ENCODE measurements around the gene SGMS2.
"Not testable (repeated sequence)": the region's sequence is repeated elsewhere in the genome, so short reads cannot be mapped to it uniquely, and the experiment has no call there.

The SGMS2 gene

GRCh38 chr4:107900067-107900466, 75.3 kb downstream of the SGMS2 start:
- H3K9me3 ChIP-seq (ENCODE audit: control insufficient read depth, insufficient read depth, low read length): no peaks in the 10 kb centered on the region; the same call in 1 of the 2 replicates
- H3K4me1 ChIP-seq (ENCODE audit: insufficient read depth, low read length): no peaks in the 10 kb centered on the region; the same call in 1 of the 2 replicates
- no peaks in the 10 kb centered on the region for H3K36me3 ChIP-seq (ENCODE audit: insufficient read depth, low read length)
- H3K9ac ChIP-seq (ENCODE audit: low read depth, low read length): no peak overlapping the region

GRCh38 chr4:107900508-107900907, 75.8 kb downstream of the SGMS2 start:
- Histone ChIP-seq H3K9me3 (ENCODE audit: control insufficient read depth, insufficient read depth, low read length) (no peaks in the 10 kb centered on the region; the same call in 1 of the 2 replicates), H3K9ac (ENCODE audit: low read depth, low read length) (no peak overlapping the region), H3K36me3 (ENCODE audit: insufficient read depth, low read length) (no peaks in the 10 kb centered on the region), H3K4me1 (ENCODE audit: insufficient read depth, low read length) (no peaks in the 10 kb centered on the region; the same call in 1 of the 2 replicates)

- Histone ChIP-seq H3K36me3 (ENCODE audit: insufficient read depth, low read length) (no peaks in the 10 kb centered on the region), H3K4me1 (ENCODE audit: insufficient read depth, low read length) (peaks cover 4% of the 10 kb centered on the region; the same call in 1 of the 2 replicates), H3K9me3 (ENCODE audit: control insufficient read depth, insufficient read depth, low read length) (no peaks in the 10 kb centered on the region; the same call in 1 of the 2 replicates), H3K9ac (ENCODE audit: low read depth, low read length) (no peak overlapping the region)
These were observed 76.6 kb downstream of the SGMS2 start for GRCh38 chr4:107901213-107901934.

GRCh38 chr4:107902715-107903114, 78.0 kb downstream of the SGMS2 start:
- peaks cover 5% of the 10 kb centered on the region; the same call in 1 of the 2 replicates for H3K4me1 ChIP-seq (ENCODE audit: insufficient read depth, low read length)
- H3K9me3 ChIP-seq (ENCODE audit: control insufficient read depth, insufficient read depth, low read length): no peaks in the 10 kb centered on the region; the same call in 1 of the 2 replicates
- no peak overlapping the region for H3K9ac ChIP-seq (ENCODE audit: low read depth, low read length)
- no peaks in the 10 kb centered on the region for H3K36me3 ChIP-seq (ENCODE audit: insufficient read depth, low read length)

- H3K9ac ChIP-seq (ENCODE audit: low read depth, low read length); H3K4me1 ChIP-seq (ENCODE audit: insufficient read depth, low read length); H3K9me3 ChIP-seq (ENCODE audit: control insufficient read depth, insufficient read depth, low read length); H3K36me3 ChIP-seq (ENCODE audit: insufficient read depth, low read length): not testable (repeated sequence)
These were observed 80.3 kb downstream of the SGMS2 start for GRCh38 chr4:107905082-107905481.

GRCh38 chr4:107906458-107907100, 81.8 kb downstream of the SGMS2 start:
- Histone ChIP-seq H3K9ac (ENCODE audit: low read depth, low read length) (no peak overlapping the region), H3K4me1 (ENCODE audit: insufficient read depth, low read length) (peaks cover 5% of the 10 kb centered on the region; the same call in 1 of the 2 replicates), H3K36me3 (ENCODE audit: insufficient read depth, low read length) (no peaks in the 10 kb centered on the region), H3K9me3 (ENCODE audit: control insufficient read depth, insufficient read depth, low read length) (no peaks in the 10 kb centered on the region; the same call in 1 of the 2 replicates)

GRCh38 chr4:107908377-107908776, 83.6 kb downstream of the SGMS2 start:
- Histone ChIP-seq H3K4me1 (ENCODE audit: insufficient read depth, low read length) (peaks cover 5% of the 10 kb centered on the region; the same call in 1 of the 2 replicates), H3K9ac (ENCODE audit: low read depth, low read length) (no peak overlapping the region), H3K9me3 (ENCODE audit: control insufficient read depth, insufficient read depth, low read length) (no peaks in the 10 kb centered on the region; the same call in 1 of the 2 replicates), H3K36me3 (ENCODE audit: insufficient read depth, low read length) (no peaks in the 10 kb centered on the region)

- H3K9ac ChIP-seq (ENCODE audit: low read depth, low read length): no peak overlapping the region
- H3K36me3 ChIP-seq (ENCODE audit: insufficient read depth, low read length): no peaks in the 10 kb centered on the region
- H3K4me1 ChIP-seq (ENCODE audit: insufficient read depth, low read length): no peaks in the 10 kb centered on the region; the same call in 1 of the 2 replicates
- no peaks in the 10 kb centered on the region for H3K9me3 ChIP-seq (ENCODE audit: control insufficient read depth, insufficient read depth, low read length)
These were observed 88.7 kb downstream of the SGMS2 start for GRCh38 chr4:107913283-107913899.

GRCh38 chr4:107915220-107915619, 90.5 kb downstream of the SGMS2 start:
- H3K4me1 ChIP-seq (ENCODE audit: insufficient read depth, low read length): no peaks in the 10 kb centered on the region; the same call in 1 of the 2 replicates
- no peaks in the 10 kb centered on the region for H3K9me3 ChIP-seq (ENCODE audit: control insufficient read depth, insufficient read depth, low read length)
- no peaks in the 10 kb centered on the region for H3K36me3 ChIP-seq (ENCODE audit: insufficient read depth, low read length)
- no peak overlapping the region for H3K9ac ChIP-seq (ENCODE audit: low read depth, low read length)

GRCh38 chr4:107916623-107917022, 91.9 kb downstream of the SGMS2 start:
- Histone ChIP-seq H3K9ac (ENCODE audit: low read depth, low read length) (no peak overlapping the region), H3K36me3 (ENCODE audit: insufficient read depth, low read length) (no peaks in the 10 kb centered on the region), H3K9me3 (ENCODE audit: control insufficient read depth, insufficient read depth, low read length) (no peaks in the 10 kb centered on the region), H3K4me1 (ENCODE audit: insufficient read depth, low read length) (no peaks in the 10 kb centered on the region; the same call in 1 of the 2 replicates)

- Histone ChIP-seq H3K4me1 (ENCODE audit: insufficient read depth, low read length) (no peaks in the 10 kb centered on the region; the same call in 1 of the 2 replicates), H3K9ac (ENCODE audit: low read depth, low read length) (no peak overlapping the region), H3K9me3 (ENCODE audit: control insufficient read depth, insufficient read depth, low read length) (no peaks in the 10 kb centered on the region), H3K36me3 (ENCODE audit: insufficient read depth, low read length) (no peaks in the 10 kb centered on the region)
These were observed 92.8 kb downstream of the SGMS2 start for GRCh38 chr4:107917500-107917899.

GRCh38 chr4:107922486-107923473, 98.0 kb downstream of the SGMS2 start:
- Histone ChIP-seq H3K9me3 (ENCODE audit: control insufficient read depth, insufficient read depth, low read length) (no peaks in the 10 kb centered on the region), H3K9ac (ENCODE audit: low read depth, low read length) (no peak overlapping the region), H3K36me3 (ENCODE audit: insufficient read depth, low read length) (no peaks in the 10 kb centered on the region), H3K4me1 (ENCODE audit: insufficient read depth, low read length) (no peaks in the 10 kb centered on the region)

GRCh38 chr4:107925713-107926112, 101.0 kb downstream of the SGMS2 start:
- H3K4me1 ChIP-seq (ENCODE audit: insufficient read depth, low read length); H3K9ac ChIP-seq (ENCODE audit: low read depth, low read length); H3K9me3 ChIP-seq (ENCODE audit: control insufficient read depth, insufficient read depth, low read length): not testable (repeated sequence)

GRCh38 chr4:107926875-107927274, 102.1 kb downstream of the SGMS2 start:
- H3K9me3 ChIP-seq (ENCODE audit: control insufficient read depth, insufficient read depth, low read length); H3K9ac ChIP-seq (ENCODE audit: low read depth, low read length); H3K36me3 ChIP-seq (ENCODE audit: insufficient read depth, low read length); H3K4me1 ChIP-seq (ENCODE audit: insufficient read depth, low read length): not testable (repeated sequence)

More at GRCh38 chr4:107925713-107926112, 101.0 kb downstream of the SGMS2 start:
- not testable (repeated sequence) for H3K36me3 ChIP-seq (ENCODE audit: insufficient read depth, low read length)
